Psoas muscle (tissue), 8 donors: ENCODE measurements around the gene USP49. TPM values are rescaled to one million over a fixed set of nuclear protein-coding genes. Genes with fewer than 3 reads are reported as not detected.

ENCODE experiments used
- ATAC-seq, 4 donors: fragments of 200-7000 bp; cut with Tn5 transposase; one replicate each; pipeline ENCODE4 v1.9.1; 2020; ENCODE audit warnings: moderate library complexity in 3 of 4, mild to moderate bottlenecking in 2 of 4
- DNase-seq, 2 donors: peaks; one replicate each; pipeline ENCODE4 v3.0.0-alpha.2; 2020
- H3K27ac ChIP-seq: fragments of 200-600 bp; one replicate; pipeline ENCODE4 v1.8.0; 2022
- H3K27me3 ChIP-seq, 3 donors: fragments of 200-600 bp in 1 of 3; one replicate each; pipeline versions ENCODE4 v1.6.1 to v1.8.0; 2013 to 2022; ENCODE audit warnings: low read length in 2 of 3, mild to moderate bottlenecking in 2 of 3, moderate library complexity in 1 of 3; ENCODE audit not compliant: insufficient read depth in 3 of 3
- H3K36me3 ChIP-seq, 2 donors: fragments of 200-600 bp in 1 of 2; one replicate each; pipeline versions ENCODE4 v1.6.1 to v1.8.0; 2013 to 2022; ENCODE audit warnings: low read depth in 1 of 2, mild to moderate bottlenecking in 1 of 2, moderate library complexity in 1 of 2; ENCODE audit not compliant: insufficient read depth in 1 of 2
- H3K4me1 ChIP-seq: fragments of 200-600 bp; one replicate; pipeline ENCODE4 v1.8.0; 2022
- H3K4me3 ChIP-seq: fragments of 200-600 bp; one replicate; pipeline ENCODE4 v1.8.0; 2022; ENCODE audit warnings: mild to moderate bottlenecking
- H3K9me3 ChIP-seq: fragments of 200-600 bp; one replicate; pipeline ENCODE4 v1.8.0; 2022
- WGBS, 3 donors: extraction: QIAGEN DNeasy Blood & Tissue Kit; methylation state at CpG; one replicate each; pipeline versions ENCODE4 v1.1.6 to v1.1.7; 2013; 5-methylcytosine and 5-hydroxymethylcytosine counted together
- intact Hi-C, 2 donors: fragments of 100-400 bp; cut with DNase I; formaldehyde crosslinking; loops; one replicate each; pipeline versions ENCODE4 v1.11.0 to v1.14.2; 2022
- polyA plus RNA-seq, 3 donors: library from polyadenylated mRNA; stranded (reverse); fragments of 200-250 nt; gene quantifications; one replicate each; pipeline ENCODE4 v1.2.3, GENCODE V29; 2013
- total RNA-seq, 4 donors: library from RNA; stranded (reverse); fragmentation: NEBNext Ultra II Directional in 2 of 4; extraction: Animal tissue kit (Norgen Biotek cat#: 25700) in 2 of 4; gene quantifications; one replicate each; pipeline versions ENCODE4 v1.2.1 to v1.2.4, GENCODE V29; 2021 to 2023
- TF ChIP-seq, protein P1 (sequence below): fragments of 200-600 bp; IDR thresholded peaks from one replicate; pipeline ENCODE4 v1.8.0; 2022; ENCODE audit warnings: antibody characterized with exemption
- donor health status: healthy with polysubstance abuse.
- donor health status: DM: no; HTN: no; CAD: no; lungs with moderate emphysema.
- donor health status: Bipolar disorder and iron deficiency.
- donor health status: healthy.
- donor health status: DM: yes; HTN: yes; CAD: no.
- donor health status: DM: no; HTN: no; CAD: no.
- donor health status: DM: no; HTN: no; CAD: no.
- donor health status: DM: yes; HTN: yes; CAD: no.

Gene USP49
- total and polyA plus RNA-seq, 7 donors, result 0.38 to 1.6 (median 0.84) TPM

DNA sequence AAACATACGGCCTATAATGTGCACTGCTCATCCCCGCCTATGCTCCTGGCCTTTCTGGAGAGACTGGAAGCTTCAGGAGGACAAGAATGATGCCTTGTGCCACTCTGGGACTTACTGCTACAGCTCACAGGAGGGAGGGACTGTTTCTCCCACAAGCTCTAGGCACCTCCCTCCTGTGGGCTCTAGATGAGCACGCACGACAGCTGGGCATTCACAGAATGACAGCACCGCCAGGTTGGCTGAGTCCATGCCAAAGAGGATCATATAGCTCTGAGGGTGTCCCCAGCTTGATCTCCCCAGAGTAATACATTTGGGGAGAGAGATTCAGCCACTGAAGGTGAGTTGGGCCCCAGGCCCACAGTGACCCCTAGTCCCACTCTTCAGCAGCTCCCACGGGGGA is 137.9 kb downstream of the USP49 start:
- DNase-seq, result no peak
- Histone ChIP-seq H3K27me3 (no peaks in the 10 kb centered on the region), H3K4me3 (no peak overlapping the region), H3K27ac (no peak overlapping the region), H3K36me3 (no peaks in the 10 kb centered on the region), H3K4me1 (peaks cover 3% of the 10 kb centered on the region), H3K9me3 (no peaks in the 10 kb centered on the region)
- intact Hi-C loops, result no loop called here
- TF ChIP-seq, protein P1, sequence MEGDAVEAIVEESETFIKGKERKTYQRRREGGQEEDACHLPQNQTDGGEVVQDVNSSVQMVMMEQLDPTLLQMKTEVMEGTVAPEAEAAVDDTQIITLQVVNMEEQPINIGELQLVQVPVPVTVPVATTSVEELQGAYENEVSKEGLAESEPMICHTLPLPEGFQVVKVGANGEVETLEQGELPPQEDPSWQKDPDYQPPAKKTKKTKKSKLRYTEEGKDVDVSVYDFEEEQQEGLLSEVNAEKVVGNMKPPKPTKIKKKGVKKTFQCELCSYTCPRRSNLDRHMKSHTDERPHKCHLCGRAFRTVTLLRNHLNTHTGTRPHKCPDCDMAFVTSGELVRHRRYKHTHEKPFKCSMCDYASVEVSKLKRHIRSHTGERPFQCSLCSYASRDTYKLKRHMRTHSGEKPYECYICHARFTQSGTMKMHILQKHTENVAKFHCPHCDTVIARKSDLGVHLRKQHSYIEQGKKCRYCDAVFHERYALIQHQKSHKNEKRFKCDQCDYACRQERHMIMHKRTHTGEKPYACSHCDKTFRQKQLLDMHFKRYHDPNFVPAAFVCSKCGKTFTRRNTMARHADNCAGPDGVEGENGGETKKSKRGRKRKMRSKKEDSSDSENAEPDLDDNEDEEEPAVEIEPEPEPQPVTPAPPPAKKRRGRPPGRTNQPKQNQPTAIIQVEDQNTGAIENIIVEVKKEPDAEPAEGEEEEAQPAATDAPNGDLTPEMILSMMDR, result no peak
- ATAC-seq, result peak in 3 of 4 donors; percentile 69 to 89 (median 78)
- WGBS, 3 donors, result 52 to 60% (median 52%) methylated on average over 6 of the region's 6 CpGs

DNA sequence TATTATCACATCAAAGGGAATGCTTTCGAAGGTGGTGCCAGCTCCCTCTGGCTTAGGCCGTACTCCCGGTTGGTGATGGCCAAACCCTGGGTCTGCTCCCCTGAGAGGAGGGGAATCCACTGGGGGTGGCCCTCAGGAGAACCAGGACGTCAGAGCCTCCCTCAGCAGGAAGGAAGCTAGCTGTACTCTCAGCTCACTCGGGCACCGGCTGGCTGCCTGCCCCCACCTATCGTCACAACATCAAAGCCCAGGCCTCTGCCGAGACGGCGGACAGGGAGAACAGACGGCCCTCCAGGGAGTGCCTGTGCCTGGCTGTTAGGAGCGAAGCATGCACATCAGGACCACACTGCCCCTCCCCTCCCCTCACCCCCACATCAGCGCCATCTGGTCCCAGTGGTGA is 138.8 kb downstream of the USP49 start:
- H3K4me1 ChIP-seq, result peaks cover 3% of the 10 kb centered on the region
- intact Hi-C loops, result no loop called here
- H3K27ac ChIP-seq, result no peak overlapping the region
- H3K9me3 ChIP-seq, result no peaks in the 10 kb centered on the region
- TF ChIP-seq, protein P1, result no peak
- DNase-seq (no peak), ATAC-seq (no peak)
- 61 to 66% (median 64%) methylated on average over 13 of the region's 13 CpGs for WGBS, 3 donors
- no peaks in the 10 kb centered on the region for H3K36me3 ChIP-seq
- no peak overlapping the region for H3K4me3 ChIP-seq
- H3K27me3 ChIP-seq, result no peaks in the 10 kb centered on the region

DNA sequence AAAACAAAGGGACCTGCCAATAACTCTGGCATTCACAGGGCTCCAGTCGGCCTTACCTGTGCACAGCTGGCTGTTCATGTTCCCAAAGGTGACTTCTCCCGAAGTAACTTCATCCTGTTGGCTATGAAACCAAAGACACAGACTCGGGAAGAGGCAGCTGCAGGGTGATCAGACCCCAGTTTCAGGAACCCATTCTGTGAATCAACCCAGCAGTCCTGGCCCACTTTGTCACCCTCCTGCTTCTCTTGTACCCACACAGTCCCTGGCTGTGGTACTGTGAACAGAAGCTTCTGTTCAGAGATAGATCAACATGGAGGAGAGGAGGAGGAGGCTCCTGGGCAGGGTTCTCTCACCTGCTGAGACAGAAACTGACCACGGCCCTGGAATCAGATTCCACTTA is 139.3 kb downstream of the USP49 start:
- no peaks in the 10 kb centered on the region for H3K36me3 ChIP-seq
- H3K4me3 ChIP-seq, result no peak overlapping the region
- no peak overlapping the region for H3K27ac ChIP-seq
- H3K4me1 ChIP-seq, result peaks cover 3% of the 10 kb centered on the region
- no peak for ATAC-seq
- 69 to 72% (median 71%) methylated on average over 4 of the region's 4 CpGs for WGBS, 3 donors
- TF ChIP-seq, protein P1, result no peak
- no peak for DNase-seq
- no peaks in the 10 kb centered on the region for H3K27me3 ChIP-seq
- no peaks in the 10 kb centered on the region for H3K9me3 ChIP-seq
- intact Hi-C loops, result no loop called here

DNA sequence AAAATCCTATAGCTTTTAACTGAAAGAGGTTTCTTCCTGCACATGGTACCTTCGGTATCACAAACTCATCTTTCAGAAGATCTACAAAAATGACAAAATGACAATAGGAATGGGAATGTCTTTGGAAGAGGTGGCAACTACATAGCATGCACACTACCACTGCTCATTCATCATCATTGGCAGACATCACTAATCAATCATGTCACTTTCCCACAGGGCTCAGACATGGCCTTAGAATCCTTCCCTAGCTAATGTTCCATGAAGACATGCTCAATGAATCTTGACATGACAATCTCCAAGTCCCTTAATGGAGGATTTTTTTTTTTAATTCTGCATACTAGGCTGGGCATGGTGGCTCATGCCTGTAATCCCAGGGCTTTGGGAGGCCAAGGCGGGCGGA is 144.8 kb downstream of the USP49 start:
- no peaks in the 10 kb centered on the region for H3K9me3 ChIP-seq
- H3K4me1 ChIP-seq, result no peaks in the 10 kb centered on the region
- no peak overlapping the region for H3K4me3 ChIP-seq
- whole genome bisulfite sequencing, 3 donors, result 95 to 98% (median 96%) methylated on average over 3 of the region's 3 CpGs
- DNase-seq (no peak), ATAC-seq (no peak)
- H3K27ac ChIP-seq, result no peak overlapping the region
- intact Hi-C loops, result no loop called here
- H3K36me3 ChIP-seq, result no peaks in the 10 kb centered on the region
- H3K27me3 ChIP-seq, result no peaks in the 10 kb centered on the region
- TF ChIP-seq, protein P1, result no peak

DNA sequence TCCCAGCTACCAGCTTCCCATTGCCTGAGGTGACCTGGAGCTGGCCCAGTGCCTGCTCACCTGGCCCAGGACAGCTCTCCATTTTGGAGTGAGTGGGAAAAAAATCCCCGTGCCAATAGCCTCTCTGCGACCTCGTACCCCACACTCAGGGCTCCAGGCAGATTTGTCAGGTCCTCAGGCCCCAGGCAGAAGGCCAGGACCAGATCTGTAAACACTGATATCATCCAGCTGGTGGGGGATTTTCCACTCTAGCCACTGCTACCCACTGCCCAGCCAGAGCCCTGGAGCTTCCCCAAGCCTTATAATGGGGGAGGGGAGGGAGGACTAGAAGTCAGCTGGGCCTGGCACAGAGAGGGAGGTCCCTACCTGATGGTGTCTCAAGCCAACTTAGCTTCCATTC is 146.6 kb downstream of the USP49 start:
- 72 to 78% (median 77%) methylated on average over 3 of the region's 3 CpGs for WGBS, 3 donors
- Histone ChIP-seq H3K4me1 (no peaks in the 10 kb centered on the region), H3K4me3 (no peak overlapping the region), H3K27ac (no peak overlapping the region), H3K27me3 (no peaks in the 10 kb centered on the region), H3K36me3 (no peaks in the 10 kb centered on the region), H3K9me3 (no peaks in the 10 kb centered on the region)
- intact Hi-C loops, result loop anchor here in 1 of 2 donors (10.0 kb wide), 1 partner anchor 1634 kb away; no protein-coding TSS in a partner anchor
- TF ChIP-seq, protein P1, result no peak
- DNase-seq (no peak), ATAC-seq (no peak)
